Medulla oblongata (tissue), 1 donor: Measurements from ENCODE around the gene AGXT.
A peak's percentile ranks its signal among the peaks of the same experiment; 100 is the strongest.
"Not testable (repeated sequence)": the region's sequence is repeated elsewhere in the genome, so short reads cannot be mapped to it uniquely, and the experiment has no call there.

Source experiments
- DNase-seq: peaks from one replicate; pipeline ENCODE4 v3.0.0-alpha.2; 2015; ENCODE audit errors: extremely low spot score

AGXT gene

GRCh38 chr2:240839152-240840143 lies 29.2 kb upstream of the AGXT start:
- DNase-seq: no peak

- peak; percentile 90 for DNase-seq
Observed at GRCh38 chr2:240840435-240841060, 28.1 kb upstream of the AGXT start.

GRCh38 chr2:240846309-240846708 lies 22.3 kb upstream of the AGXT start:
- DNase-seq: not testable (repeated sequence)

GRCh38 chr2:240846873-240847595 lies 21.6 kb upstream of the AGXT start:
- no peak for DNase-seq

GRCh38 chr2:240847817-240848216 lies 20.8 kb upstream of the AGXT start:
- no peak for DNase-seq

GRCh38 chr2:240848900-240849680 lies 19.5 kb upstream of the AGXT start:
- no peak for DNase-seq

GRCh38 chr2:240850026-240850425 lies 18.6 kb upstream of the AGXT start:
- no peak for DNase-seq

GRCh38 chr2:240850756-240851077 lies 17.9 kb upstream of the AGXT start:
- DNase-seq: no peak

GRCh38 chr2:240851078-240851991 lies 17.3 kb upstream of the AGXT start:
- DNase-seq: peak; percentile 89

DNA sequence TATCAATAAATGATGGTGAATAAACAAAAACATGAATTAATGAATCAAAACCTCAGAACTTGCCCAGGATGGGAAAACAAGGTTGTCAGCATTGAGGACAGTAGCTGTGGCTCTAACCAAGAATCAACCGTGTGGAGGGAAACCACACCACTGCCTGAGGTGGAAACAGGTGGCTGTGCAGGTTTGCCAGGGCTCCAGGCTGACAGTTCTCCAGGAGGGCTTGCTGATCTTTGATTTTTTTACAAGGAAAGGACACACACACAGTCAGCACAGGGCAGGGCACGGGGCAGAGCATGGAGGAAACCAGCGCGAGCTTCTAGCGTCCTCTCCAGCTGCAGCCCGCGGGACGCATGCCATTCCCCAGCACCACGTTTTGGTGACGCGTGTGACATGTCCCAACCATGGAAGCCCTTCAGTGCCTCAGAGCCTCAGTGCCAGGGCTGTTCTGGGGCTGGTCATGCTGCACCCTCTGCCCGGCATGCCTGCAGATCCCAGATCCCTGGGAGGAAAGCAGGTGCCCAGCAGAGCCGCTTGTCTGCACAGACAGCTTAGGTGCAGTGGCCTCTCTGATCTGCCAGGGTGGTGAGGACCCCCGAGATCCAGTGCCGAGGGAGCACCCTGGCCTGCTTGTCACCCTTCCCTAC lies 15.8 kb upstream of the AGXT start:
- no peak for DNase-seq

GRCh38 chr2:240855670-240856069 lies 13.0 kb upstream of the AGXT start:
- DNase-seq: no peak

DNA sequence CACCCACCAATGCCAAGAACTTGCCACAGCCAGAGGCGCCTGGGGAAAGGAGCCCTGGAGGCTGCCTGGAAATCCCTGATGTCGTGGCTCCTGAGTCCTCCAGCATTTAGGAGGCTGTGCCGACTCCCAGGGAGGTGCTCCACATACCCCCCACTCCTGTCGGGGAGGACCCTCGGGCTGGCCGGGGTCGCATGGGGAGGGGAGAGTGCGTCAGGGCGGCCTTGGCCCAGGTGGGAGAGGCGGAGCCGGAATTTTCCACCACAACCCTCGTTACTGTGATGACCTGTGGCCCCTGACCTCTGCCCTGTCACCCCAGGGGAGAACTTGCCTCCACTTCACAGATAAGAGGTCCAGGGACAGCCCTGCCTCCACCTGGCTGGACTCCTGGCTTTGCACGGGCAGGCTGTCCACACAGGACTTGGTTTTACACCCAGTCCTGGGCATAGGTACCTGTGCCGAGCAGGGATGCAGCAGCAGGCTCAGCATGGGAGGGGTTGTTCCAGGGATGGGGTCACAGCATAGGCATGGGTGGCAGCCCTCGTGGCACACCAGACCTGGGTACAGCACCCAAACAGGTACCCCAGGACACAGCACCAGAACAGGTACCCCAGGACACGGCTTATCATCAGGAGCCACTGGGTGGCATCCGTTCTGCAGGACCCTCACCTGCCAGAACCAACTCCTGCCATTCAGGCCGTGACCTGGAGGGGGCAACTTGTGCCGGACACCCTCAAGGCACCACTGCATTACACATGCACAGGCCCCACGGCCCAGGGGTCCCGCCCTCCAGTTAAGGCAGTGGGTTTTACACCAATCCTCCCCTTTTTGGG lies 12.3 kb upstream of the AGXT start:
- DNase-seq: no peak

- DNase-seq: no peak
Observed at GRCh38 chr2:240857039-240858008, 11.3 kb upstream of the AGXT start.

GRCh38 chr2:240858321-240858720 lies 10.3 kb upstream of the AGXT start:
- no peak for DNase-seq

- no peak for DNase-seq
Observed at GRCh38 chr2:240858871-240859270, 9.8 kb upstream of the AGXT start.

GRCh38 chr2:240861547-240861946 lies 7.1 kb upstream of the AGXT start:
- no peak for DNase-seq

- no peak for DNase-seq
Observed at GRCh38 chr2:240864475-240864874, 4.1 kb upstream of the AGXT start.

DNA sequence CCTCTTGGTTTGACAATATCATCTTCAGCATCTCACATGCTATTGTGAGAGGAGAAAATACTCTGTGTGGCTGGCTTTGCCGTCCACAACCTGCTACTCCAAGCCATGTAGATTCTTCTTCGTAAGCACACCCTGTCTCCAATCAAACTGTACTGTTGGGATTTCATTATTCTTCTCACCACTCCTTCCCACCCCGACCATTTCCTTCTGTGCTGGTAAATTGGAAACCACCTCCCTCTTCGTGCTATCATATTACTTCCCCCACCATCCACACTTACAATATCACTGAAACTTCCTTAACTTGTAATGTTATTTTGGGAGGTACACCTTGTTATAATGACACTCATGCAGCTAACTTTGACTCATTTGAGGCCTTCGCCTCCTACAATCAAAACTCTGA lies 3.2 kb upstream of the AGXT start:
- DNase-seq: no peak
